HepG2 (cell line): Measurements from ENCODE around the gene CCL27. TPM values are rescaled to one million over a fixed set of nuclear protein-coding genes. Genes with fewer than 3 reads are reported as not detected.

Experiments
- HDAC6 ChIP-seq: fragments of 200-600 bp; sonication (generic); IDR thresholded peaks from 2 replicates; pipeline ENCODE4 v1.7.0; 2017; ENCODE audit warnings: mild to moderate bottlenecking, antibody characterized with exemption, low read length, low read depth
- HNRNPH1 ChIP-seq: fragments of 200-400 bp; formaldehyde crosslinking; optimal IDR thresholded peaks from 2 replicates; pipeline ENCODE3; 2017; ENCODE audit warnings: mild to moderate bottlenecking, low read depth, low read length
- NFKB2 ChIP-seq: sonication (generic); formaldehyde crosslinking; IDR thresholded peaks from 2 replicates; pipeline ENCODE4 v1.4.0; 2020; ENCODE audit warnings: missing genetic modification reagents, borderline replicate concordance
- RBFOX2 ChIP-seq: fragments of 200-400 bp; formaldehyde crosslinking; IDR thresholded peaks from 2 replicates; pipeline ENCODE4 v1.6.1; 2017; ENCODE audit warnings: low read depth, mild to moderate bottlenecking, low read length
- RBM22 ChIP-seq: fragments of 200-400 bp; formaldehyde crosslinking; optimal IDR thresholded peaks from 2 replicates; pipeline ENCODE3; 2017; ENCODE audit warnings: mild to moderate bottlenecking, low read length, moderate library complexity
- SNAPC4 ChIP-seq: sonication (generic); formaldehyde crosslinking; IDR thresholded peaks from 2 replicates; pipeline ENCODE4 v1.4.0; 2020; ENCODE audit warnings: mild to moderate bottlenecking, missing genetic modification reagents
- TAF1 ChIP-seq: sonication (generic); formaldehyde crosslinking; IDR thresholded peaks from 2 replicates; pipeline ENCODE4 v1.4.0; 2020; ENCODE audit warnings: missing genetic modification reagents
- TBX2 ChIP-seq: sonication (generic); formaldehyde crosslinking; IDR thresholded peaks from 2 replicates; pipeline ENCODE4 v1.5.0; 2020; ENCODE audit warnings: missing genetic modification reagents, mild to moderate bottlenecking, borderline replicate concordance
- ZNF317 ChIP-seq: sonication (generic); formaldehyde crosslinking; IDR thresholded peaks from 2 replicates; pipeline ENCODE4 v1.5.0; 2020; ENCODE audit warnings: mild to moderate bottlenecking, missing genetic modification reagents
- ZNF407 ChIP-seq: sonication (generic); formaldehyde crosslinking; IDR thresholded peaks from one replicate; pipeline ENCODE4 v1.5.1; 2020; ENCODE audit warnings: mild to moderate bottlenecking, missing genetic modification reagents; ENCODE audit errors: not compliant biosample characterization
- ZNF607 ChIP-seq: sonication (generic); formaldehyde crosslinking; IDR thresholded peaks from 2 replicates; pipeline ENCODE4 v1.5.1; 2020; ENCODE audit warnings: missing genetic modification reagents, mild to moderate bottlenecking, borderline replicate concordance
- ZNF790 ChIP-seq: sonication (generic); formaldehyde crosslinking; IDR thresholded peaks from 2 replicates; pipeline ENCODE4 v1.8.0; 2022; ENCODE audit warnings: missing genetic modification reagents, mild to moderate bottlenecking, borderline replicate concordance
- polyA plus RNA-seq, 8 experiments: library from polyadenylated mRNA; depleted of rRNA in 3 of 8; stranded (reverse) in 7 of 8; unstranded in 1 of 8; fragments of >200 nt; fragmentation: Illumina TruSeq in 4 of 8; extraction: Trizol in 4 of 8; gene quantifications; 2 replicates each; pipeline versions ENCODE4 v1.2.1 to v1.2.3, GENCODE V29; 2011 to 2016; ENCODE audit warnings: low read depth in 4 of 8, missing spikeins in 1 of 8, mixed read lengths in 1 of 8; ENCODE audit not compliant: insufficient read depth in 1 of 8
- total RNA-seq, 5 experiments: library from RNA; depleted of rRNA; stranded (reverse); fragments of >200 nt; fragmentation: Illumina TruSeq; extraction: Trizol; gene quantifications; 2 replicates each; pipeline ENCODE4 v1.2.3, GENCODE V29; 2016; ENCODE audit warnings: low read depth in 1 of 5

CCL27 gene
- total and polyA plus RNA-seq, 2 of the 13 experiments (the other 11 are each of a cell fraction or from before 2014, with no cell fraction given), result not detected

GRCh38 chr9:34651876-34652601 lies 10.4 kb downstream of the CCL27 start, which contains the start of gene IL11RA (continued):
- peak; percentile 30 for TF ChIP-seq HNRNPH1
- TF ChIP-seq TAF1, result peak; percentile 56
- TF ChIP-seq NFKB2 (CRISPR knock-in tag), result no peak; the same call in 1 of the 2 replicates
- 0 out of 2 replicates have a peak, but pooled peaks have one; percentile 22 for TF ChIP-seq SNAPC4
- no peak; the same call in 1 of the 2 replicates for TF ChIP-seq ZNF317 (CRISPR knock-in tag)
- no peak for TF ChIP-seq HDAC6
- TF ChIP-seq TBX2 (CRISPR knock-in tag), result peak; percentile 75
- no peak for TF ChIP-seq ZNF790
- peak; percentile 21 for TF ChIP-seq RBM22
- peak; percentile 68 for TF ChIP-seq RBFOX2
- no peak for TF ChIP-seq ZNF607
- no peak for TF ChIP-seq ZNF407 (CRISPR knock-in tag)
